H1 (cell line): ENCODE measurements around the gene PTK6. TPM values are rescaled to one million over a fixed set of nuclear protein-coding genes. Genes with fewer than 3 reads are reported as not detected.

Source experiments
- CTCF ChIA-PET: fragments of 300-600 bp; sonication (Branson Sonifier 250); formaldehyde crosslinking; loops from one replicate; lab custom pipeline; 2021; ENCODE audit not compliant: partially characterized antibody; lab: Charles Lee
- POLR2A ChIA-PET: fragments of 300-600 bp; sonication (Branson Sonifier 250); formaldehyde crosslinking; loops from one replicate; lab custom pipeline; 2021; ENCODE audit warnings: inconsistent platforms; ENCODE audit not compliant: partially characterized antibody; lab: Charles Lee
- DNase-seq, 2 experiments: peaks; one replicate each; pipeline versions ENCODE4 v3.0.0 to v3.0.0-alpha.2; 2010 to 2022; ENCODE audit warnings: low spot score in 2 of 2, low read depth in 1 of 2, mixed read lengths in 1 of 2
- FAIRE-seq: peaks from 2 replicates; lab custom pipeline; 2011; peaks lifted over from hg19 to GRCh38; lab: Jason Lieb, UNC
- H2AFZ ChIP-seq: 2 replicates; pipeline ENCODE4 v1.8.1; 2012; ENCODE audit warnings: low read length, inconsistent platforms
- H2AK5ac ChIP-seq: 2 replicates; pipeline ENCODE4 v1.6.1; 2013; ENCODE audit warnings: low read depth, low read length
- H2BK120ac ChIP-seq: replicated peaks from 2 replicates; pipeline ENCODE3; 2013; ENCODE audit warnings: low read depth, low read length, inconsistent platforms
- H2BK12ac ChIP-seq: 2 replicates; pipeline ENCODE4 v1.6.1; 2013; ENCODE audit warnings: low read depth, low read length
- H2BK15ac ChIP-seq: 2 replicates; pipeline ENCODE4 v1.6.1; 2013; ENCODE audit warnings: low read length
- H2BK20ac ChIP-seq: 2 replicates; pipeline ENCODE4 v1.6.1; 2013; ENCODE audit warnings: low read length
- H2BK5ac ChIP-seq: 2 replicates; pipeline ENCODE4 v1.6.1; 2013; ENCODE audit warnings: low read depth, low read length
- H3K14ac ChIP-seq: 2 replicates; pipeline ENCODE4 v1.6.1; 2013; ENCODE audit warnings: inconsistent platforms; ENCODE audit not compliant: insufficient read length
- H3K18ac ChIP-seq: 2 replicates; pipeline ENCODE4 v1.6.1; 2013; ENCODE audit warnings: low read length; ENCODE audit errors: extremely low read depth
- H3K23ac ChIP-seq: 2 replicates; pipeline ENCODE4 v1.6.1; 2013; ENCODE audit warnings: inconsistent platforms; ENCODE audit not compliant: insufficient read length
- H3K23me2 ChIP-seq: 2 replicates; pipeline ENCODE4 v1.6.1; 2013; ENCODE audit warnings: low read depth, low read length
- H3K27ac ChIP-seq: 2 replicates; pipeline ENCODE4 v1.6.1; 2011; ENCODE audit warnings: low read depth, low read length, inconsistent platforms
- H3K27me3 ChIP-seq, 4 experiments: replicated peaks in 1 of 4; 1 replicate in 1 of 4; 2 replicates in 3 of 4; pipeline versions ENCODE4 v1.6.1 to v1.8.1; 2011 to 2013; ENCODE audit warnings: low read length in 3 of 4, mild to moderate bottlenecking in 3 of 4, inconsistent platforms in 2 of 4, mixed read lengths in 2 of 4, moderate library complexity in 1 of 4; ENCODE audit not compliant: control insufficient read depth in 3 of 4, insufficient read depth in 3 of 4; ENCODE audit errors: extremely low read depth in 1 of 4
- H3K36me3 ChIP-seq, 4 experiments: 2 replicates each; pipeline versions ENCODE4 v1.6.1 to v1.8.1; 2011 to 2013; ENCODE audit warnings: mild to moderate bottlenecking in 4 of 4, low read length in 3 of 4, moderate library complexity in 2 of 4, control low read depth in 1 of 4, inconsistent platforms in 1 of 4; ENCODE audit not compliant: insufficient read depth in 4 of 4, control insufficient read depth in 2 of 4
- H3K4ac ChIP-seq: replicated peaks from 2 replicates; pipeline ENCODE3; 2013; ENCODE audit warnings: low read length, low read depth, mixed read lengths, inconsistent platforms; ENCODE audit not compliant: insufficient read length
- H3K4me1 ChIP-seq, 4 experiments: replicated peaks in 1 of 4; 1 replicate in 1 of 4; 2 replicates in 3 of 4; pipeline versions ENCODE4 v1.6.1 to v1.8.1; 2011 to 2013; ENCODE audit warnings: low read length in 3 of 4, inconsistent platforms in 2 of 4, mixed read lengths in 1 of 4; ENCODE audit not compliant: insufficient read depth in 4 of 4, control insufficient read depth in 3 of 4
- H3K4me2 ChIP-seq, 2 experiments: 2 replicates each; pipeline versions ENCODE4 v1.6.1 to v1.8.1; 2011 to 2013; ENCODE audit warnings: low read depth in 2 of 2, low read length in 2 of 2, control low read depth in 1 of 2, inconsistent platforms in 1 of 2, mild to moderate bottlenecking in 1 of 2; ENCODE audit not compliant: insufficient read depth in 1 of 2
- H3K4me3 ChIP-seq, 4 experiments: fragments of 200-600, 300-600 bp in 1 of 4; sonication (generic), shearing (Covaris generic), sonication (Bioruptor Twin) in 1 of 4; 2 replicates each; pipeline versions ENCODE4 v1.5.1 to v1.8.1; 2011 to 2016; ENCODE audit warnings: low read length in 4 of 4, low read depth in 3 of 4, control low read depth in 2 of 4, inconsistent platforms in 2 of 4, mild to moderate bottlenecking in 2 of 4, mixed read lengths in 1 of 4, moderate library complexity in 1 of 4; ENCODE audit not compliant: insufficient read depth in 2 of 4; ENCODE audit errors: extremely low read depth in 1 of 4
- H3K56ac ChIP-seq: replicated peaks from 2 replicates; pipeline ENCODE3; 2013; ENCODE audit warnings: low read depth, mild to moderate bottlenecking, mixed read lengths, low read length, inconsistent platforms; ENCODE audit not compliant: insufficient read length
- H3K79me1 ChIP-seq: 2 replicates; pipeline ENCODE4 v1.6.1; 2013; ENCODE audit warnings: low read depth, low read length, control low read depth
- H3K79me2 ChIP-seq, 2 experiments: 2 replicates each; pipeline versions ENCODE4 v1.6.1 to v1.8.1; 2012 to 2013; ENCODE audit warnings: low read length in 2 of 2, mild to moderate bottlenecking in 2 of 2, inconsistent platforms in 1 of 2; ENCODE audit not compliant: insufficient read depth in 2 of 2, control insufficient read depth in 1 of 2
- H3K9ac ChIP-seq, 4 experiments: replicated peaks in 1 of 4; 1 replicate in 1 of 4; 2 replicates in 3 of 4; pipeline versions ENCODE4 v1.6.1 to v1.8.1; 2011 to 2013; ENCODE audit warnings: low read depth in 3 of 4, low read length in 3 of 4, control low read depth in 2 of 4, mild to moderate bottlenecking in 2 of 4, moderate library complexity in 2 of 4, inconsistent platforms in 1 of 4; ENCODE audit errors: extremely low read depth in 1 of 4
- H3K9me3 ChIP-seq, 2 experiments: 2 replicates each; pipeline versions ENCODE4 v1.6.1 to v1.8.1; 2012 to 2013; ENCODE audit warnings: mild to moderate bottlenecking in 2 of 2, moderate library complexity in 2 of 2, control low read depth in 1 of 2, inconsistent platforms in 1 of 2, low read depth in 1 of 2, low read length in 1 of 2, mixed read lengths in 1 of 2; ENCODE audit not compliant: insufficient read depth in 2 of 2
- H4K20me1 ChIP-seq, 2 experiments: replicated peaks in 1 of 2; 2 replicates each; pipeline versions ENCODE3 to v1.8.1; 2011 to 2013; ENCODE audit warnings: inconsistent platforms in 2 of 2, low read length in 2 of 2, mild to moderate bottlenecking in 1 of 2; ENCODE audit not compliant: insufficient read depth in 2 of 2, control insufficient read depth in 1 of 2
- H4K5ac ChIP-seq: 2 replicates; pipeline ENCODE4 v1.6.1; 2013; ENCODE audit warnings: low read length, low read depth, mixed read lengths, inconsistent platforms; ENCODE audit not compliant: insufficient read length
- H4K8ac ChIP-seq: 2 replicates; pipeline ENCODE4 v1.8.0; 2013; ENCODE audit warnings: mild to moderate bottlenecking, moderate library complexity, low read length, inconsistent platforms; ENCODE audit not compliant: insufficient read depth; ENCODE audit errors: extremely low read depth
- H4K91ac ChIP-seq: replicated peaks from 2 replicates; pipeline ENCODE3; 2013; ENCODE audit warnings: low read length, mixed read lengths, inconsistent platforms; ENCODE audit not compliant: insufficient read length
- BCL11A ChIP-seq, 2 experiments: IDR thresholded peaks; one replicate each; pipeline ENCODE4 v1.6.1; 2011; ENCODE audit warnings: low read depth in 2 of 2, low read length in 2 of 2, mild to moderate bottlenecking in 2 of 2
- CBX8 ChIP-seq: fragments of 300-800, 300-1000 bp; sonication (generic); IDR thresholded peaks from 2 replicates; pipeline ENCODE4 v1.7.1; 2016; ENCODE audit warnings: low read depth, low read length, borderline replicate concordance
- CHD1 ChIP-seq: IDR thresholded peaks from 2 replicates; pipeline ENCODE4 v1.6.1; 2012; ENCODE audit warnings: low read depth, low read length, improper control_type of control experiment
- E2F6 ChIP-seq: IDR thresholded peaks from 2 replicates; pipeline ENCODE4 v1.6.1; 2012; ENCODE audit warnings: inconsistent platforms
- EP300 ChIP-seq, 2 experiments: IDR thresholded peaks; 1 replicate in 1 of 2; 2 replicates in 1 of 2; pipeline ENCODE4 v1.6.1; 2011 to 2012; ENCODE audit warnings: low read depth in 2 of 2, low read length in 2 of 2, mild to moderate bottlenecking in 2 of 2, borderline replicate concordance in 1 of 2, inconsistent platforms in 1 of 2, moderate library complexity in 1 of 2
- FOSL1 ChIP-seq: IDR thresholded peaks from 2 replicates; pipeline ENCODE4 v1.6.1; 2011; ENCODE audit warnings: mild to moderate bottlenecking, low read depth, low read length, moderate library complexity; ENCODE audit not compliant: insufficient read depth
- GTF2F1 ChIP-seq: IDR thresholded peaks from 2 replicates; pipeline ENCODE4 v1.6.1; 2012; ENCODE audit warnings: low read depth, low read length, improper control_type of control experiment, borderline replicate concordance
- NRF1 ChIP-seq: IDR thresholded peaks from 2 replicates; pipeline ENCODE4 v1.6.1; 2011; ENCODE audit warnings: mild to moderate bottlenecking, low read depth, low read length, improper control_type of control experiment
- PHF8 ChIP-seq: fragments of 200-600 bp; sonication (generic); conservative IDR thresholded peaks from 2 replicates; pipeline ENCODE4 v1.7.1; 2012; ENCODE audit warnings: low read depth, mild to moderate bottlenecking, inconsistent platforms, low read length, moderate library complexity
- POLR2AphosphoS5 ChIP-seq: IDR thresholded peaks from 2 replicates; pipeline ENCODE4 v1.6.1; 2011; ENCODE audit warnings: low read depth, low read length
- SP1 ChIP-seq: IDR thresholded peaks from 2 replicates; pipeline ENCODE4 v1.6.1; 2011; ENCODE audit warnings: low read depth, low read length
- TAF1 ChIP-seq: IDR thresholded peaks from 2 replicates; pipeline ENCODE4 v1.6.1; 2011; ENCODE audit warnings: mild to moderate bottlenecking, low read depth, low read length
- TBP ChIP-seq: IDR thresholded peaks from 2 replicates; pipeline ENCODE4 v1.6.1; 2011; ENCODE audit warnings: low read depth, low read length, improper control_type of control experiment
- TEAD4 ChIP-seq: IDR thresholded peaks from 2 replicates; pipeline ENCODE4 v1.6.1; 2012; ENCODE audit warnings: low read depth, low read length, inconsistent platforms, mixed read lengths
- WGBS, 2 experiments: shearing (Covaris generic) in 1 of 2; methylation state at CpG; one replicate each; pipeline versions ENCODE4 v1.1.6 to v1.1.7; 2013 to 2015; ENCODE audit warnings: low lambda C conversion rate in 2 of 2, mixed read lengths in 2 of 2, inconsistent platforms in 1 of 2, low coverage in 1 of 2, missing lambda C conversion rate in 1 of 2; ENCODE audit not compliant: insufficient replicate concordance in 2 of 2, insufficient coverage in 1 of 2, insufficient read length in 1 of 2; ENCODE audit errors: extremely low coverage in 1 of 2, missing lambda C conversion rate in 1 of 2; 5-methylcytosine and 5-hydroxymethylcytosine counted together
- polyA plus RNA-seq, 7 experiments: library from polyadenylated mRNA; depleted of rRNA in 3 of 7; stranded (reverse) in 5 of 7; unstranded in 2 of 7; fragments of >200 nt in 5 of 7; fragments of 200-250 nt in 2 of 7; gene quantifications; 1 replicate in 5 of 7; 2 replicates in 1 of 7; 4 replicates in 1 of 7; pipeline versions ENCODE4 v1.2.1 to v1.2.3, GENCODE V29; 2011 to 2013; ENCODE audit warnings: missing spikeins in 2 of 7, mixed read lengths in 2 of 7
- total RNA-seq: library from RNA; stranded (reverse); fragmentation: NEBNext Ultra II Directional; extraction: Animal tissue kit (Norgen Biotek cat#: 25700); gene quantifications from 2 replicates; pipeline ENCODE4 v1.2.1, GENCODE V29; 2021

Gene PTK6
- total and polyA plus RNA-seq, 2 of the 8 experiments (the other 6 are each of a cell fraction or from before 2014, with no cell fraction given) = 0.12 to 0.19 TPM

GRCh38 chr20:63542031-63542559, 4.9 kb upstream of the PTK6 start:
- H3K4me2 ChIP-seq = no peak overlapping the region
- H2BK120ac ChIP-seq = no peak overlapping the region
- no peak overlapping the region for H2AK5ac ChIP-seq
- CTCF ChIA-PET = interaction anchor here (0.6 to 1.7 kb wide), 10 partner anchors 10 to 168 kb away, joined by 3 to 5 read pairs (median 4); partner anchors contain the start of gene HELZ2
- no peak overlapping the region for H2BK12ac ChIP-seq
- H3K27ac ChIP-seq = no peak overlapping the region
- H4K8ac ChIP-seq = peak overlapping the region; percentile 51; the same call in 1 of the 2 replicates
- no peak for FAIRE-seq
- TF ChIP-seq FOSL1 = no peak
- TF ChIP-seq CBX8 = no peak
- no peak for TF ChIP-seq SP1
- TF ChIP-seq NRF1 = no peak
- no peak for TF ChIP-seq TAF1
- TF ChIP-seq E2F6 = no peak
- no peak for TF ChIP-seq EP300 (IDR thresholded peaks at IDR 0.05; ENCODE audit: borderline replicate concordance in 1 of 2, low read depth in 2 of 2, low read length in 2 of 2)
- no peak for TF ChIP-seq BCL11A (IDR thresholded peaks at IDR 0.05; ENCODE audit: low read depth in 2 of 2, low read length in 2 of 2)
- TF ChIP-seq TEAD4 = no peak
- no peak for TF ChIP-seq TBP
- TF ChIP-seq PHF8 = no peak
- no peak for TF ChIP-seq POLR2AphosphoS5
- TF ChIP-seq GTF2F1 = no peak
- TF ChIP-seq CHD1 = no peak
- TF ChIP-seq, all 59 proteins: peak for 0
- Histone ChIP-seq H3K23ac (no peak overlapping the region), H3K79me2 (no peaks in the 10 kb centered on the region), H4K91ac (no peak overlapping the region), H3K9me3 (no peaks in the 10 kb centered on the region), H3K14ac (no peak overlapping the region), H2BK15ac (no peak overlapping the region), H3K9ac (no peak overlapping the region), H3K4me1 (peaks cover 0 to 8% (median 2%) of the 10 kb centered on the region in 4 experiments; a peak in 5 of 7 replicates), H4K5ac (no peak overlapping the region), H2BK5ac (no peak overlapping the region), H3K23me2 (no peaks in the 10 kb centered on the region), H2BK20ac (no peak overlapping the region), H2AFZ (no peak overlapping the region), H4K20me1 (no peaks in the 10 kb centered on the region), H3K4me3 (no peak overlapping the region), H3K18ac (no peak overlapping the region), H3K79me1 (no peaks in the 10 kb centered on the region), H3K27me3 (no peaks in the 10 kb centered on the region), H3K36me3 (no peaks in the 10 kb centered on the region), H3K56ac (no peak overlapping the region), H3K4ac (no peak overlapping the region)
- WGBS, 2 experiments = 93% methylated on average over 36 of the region's 36 CpGs; no CpG with 5 or more reads in 1 of the 2 experiments
- POLR2A ChIA-PET = interaction anchor here (2.3 kb wide), 1 partner anchor 10 kb away, joined by 7 read pairs; no protein-coding TSS in a partner anchor
- DNase-seq = no peak
